OCI-LY7 (cell line): Measurements from ENCODE around the gene DPYD.

Source experiments
- CTCF ChIP-seq: fragments of 200-600 bp; sonication (generic); conservative IDR thresholded peaks from 2 replicates; pipeline ENCODE4 v1.5.1; 2014; ENCODE audit warnings: mild to moderate bottlenecking, antibody characterized with exemption, low read length, moderate library complexity, mixed read lengths
- EZH2phosphoT487 ChIP-seq: fragments of 200-600 bp; sonication (generic); IDR thresholded peaks from 2 replicates; pipeline ENCODE4 v1.6.1; 2018; ENCODE audit warnings: low read depth, borderline replicate concordance, mild to moderate bottlenecking, mixed run types, antibody characterized with exemption, low read length, moderate library complexity, mixed read lengths

GRCh38 chr1:97158691-97159096 is 762.1 kb downstream of the DPYD start:
- TF ChIP-seq CTCF (no peak), EZH2phosphoT487 (no peak)
